Heart left ventricle (tissue), 16 donors: ENCODE measurements around the gene STK40. TPM values are rescaled to one million over a fixed set of nuclear protein-coding genes. Genes with fewer than 3 reads are reported as not detected.

Experiments used
- ATAC-seq, 4 donors: fragments of 200-7000 bp; cut with Tn5 transposase; one replicate each; pipeline ENCODE4 v1.9.1; 2020 to 2022; ENCODE audit warnings: moderate library complexity in 4 of 4, mild to moderate bottlenecking in 3 of 4, moderate number of reproducible peaks in 1 of 4
- DNase-seq, 5 donors: peaks; one replicate each; pipeline ENCODE4 v3.0.0-alpha.2; 2020
- H3K27ac ChIP-seq, 12 donors: fragments of 200-600 bp; sonication (generic) in 4 of 12; one replicate each; pipeline versions ENCODE4 v1.5.0 to v1.8.0; 2016 to 2022; ENCODE audit warnings: mild to moderate bottlenecking in 2 of 12
- H3K27me3 ChIP-seq, 9 donors: fragments of 200-600 bp; sonication (generic) in 2 of 9; one replicate each; pipeline versions ENCODE4 v1.5.1 to v1.8.0; 2016 to 2022; ENCODE audit warnings: mild to moderate bottlenecking in 3 of 9
- H3K36me3 ChIP-seq, 9 donors: fragments of 200-600 bp; sonication (generic) in 2 of 9; one replicate each; pipeline versions ENCODE4 v1.5.0 to v1.8.0; 2018 to 2022; ENCODE audit warnings: mild to moderate bottlenecking in 2 of 9
- H3K4me1 ChIP-seq, 12 donors: fragments of 200-600 bp; sonication (generic) in 4 of 12; one replicate each; pipeline versions ENCODE4 v1.5.0 to v1.8.0; 2016 to 2022; ENCODE audit warnings: mild to moderate bottlenecking in 3 of 12
- H3K4me3 ChIP-seq, 12 donors: fragments of 200-600 bp; sonication (generic) in 4 of 12; one replicate each; pipeline versions ENCODE4 v1.5.0 to v1.8.0; 2017 to 2022; ENCODE audit warnings: mild to moderate bottlenecking in 9 of 12, moderate library complexity in 4 of 12
- H3K9me3 ChIP-seq, 12 donors: fragments of 200-600 bp; sonication (generic) in 4 of 12; one replicate each; pipeline versions ENCODE4 v1.5.0 to v1.8.0; 2016 to 2022; ENCODE audit warnings: mild to moderate bottlenecking in 1 of 12
- CTCF ChIP-seq, 12 donors: fragments of 200-600 bp; sonication (generic) in 4 of 12; IDR thresholded peaks; one replicate each; pipeline versions ENCODE4 v1.5.0 to v1.8.0; 2018 to 2022; ENCODE audit warnings: antibody characterized with exemption in 12 of 12, mild to moderate bottlenecking in 5 of 12
- POLR2A ChIP-seq, 2 donors: fragments of 450-650 bp; IDR thresholded peaks; one replicate each; pipeline ENCODE4 v1.6.1; 2017; ENCODE audit warnings: antibody characterized with exemption in 2 of 2, mild to moderate bottlenecking in 2 of 2, moderate library complexity in 2 of 2
- WGBS, 4 donors: extraction: QIAGEN DNeasy Blood & Tissue Kit in 2 of 4; methylation state at CpG; one replicate each; pipeline versions ENCODE4 v1.1.5 to v1.1.7; 2013 to 2018; 5-methylcytosine and 5-hydroxymethylcytosine counted together
- intact Hi-C, 10 donors: fragments of 100-400 bp; cut with DNase I; formaldehyde crosslinking; loops; one replicate each; pipeline versions ENCODE4 v1.11.1 to v1.14.2; 2022
- polyA plus RNA-seq, 2 donors: library from polyadenylated mRNA; stranded (reverse); fragments of 200-250 nt; gene quantifications; one replicate each; pipeline ENCODE4 v1.2.3, GENCODE V29; 2013
- total RNA-seq, 9 donors: library from RNA; depleted of rRNA in 2 of 9; stranded (reverse); fragments of >200 nt in 2 of 9; fragmentation: NEBNext Ultra II Directional in 3 of 9; extraction: Animal tissue kit (Norgen Biotek cat#: 25700) in 3 of 9; gene quantifications; one replicate each; pipeline versions ENCODE4 v1.1.0 to v1.2.4, GENCODE V29; 2016 to 2023
- donor health status: ischemic (EF 13 %, LVEDD 7.1; RV severe dilation, severe dysfunction).
- donor health status: healthy with polysubstance abuse.
- donor health status: DM: no; HTN: yes; CAD: no.
- donor health status: DM: no; HTN: no; CAD: no.
- donor health status: ischemic (EF 25% LVEDD 6.9; RV normal size, moderate dysfunction).
- donor health status: ischemic (EF 25% LVEDD 5.7; RV mildly dilated, moderate dysfunction).
- donor health status: healthy.
- donor health status: DM: yes; HTN: yes; CAD: no.
- donor health status: ischemic (EF 35%, LVEDD 5.7; RV mildly dilated, moderate dysfunction).
- donor health status: nonischemic (EF 11% LVEDD 7.7; RV severe dilation, severe dysfunction).
- donor health status: DM: yes; HTN: yes; CAD: no.
- donor health status: PGD.
- donor health status: ischemic (EF 29% LVEDD 5.4; RV normal size, mild dysfunction).
- donor health status: nonischemic (EF 23%, LVEDD 6.1; RV moderate dilation, normal function).

The STK40 gene
- total and polyA plus RNA-seq, 11 donors, result 27.9 to 114 (median 59.4) TPM

- Histone ChIP-seq H3K4me3 (peak overlapping the region; percentile 22 to 97 (median 84)), H3K27ac (peak overlapping the region; percentile 84 to 99 (median 96)), H3K9me3 (no peaks in the 10 kb centered on the region), H3K36me3 (peaks cover 0 to 22% (median 12%) of the 10 kb centered on the region in 9 donors), H3K4me1 (peaks cover 9 to 76% (median 57%) of the 10 kb centered on the region in 12 donors), H3K27me3 (no peaks in the 10 kb centered on the region)
- peak; percentile 79 to 86 (median 85) for ATAC-seq
- peak; percentile 90 to 98 (median 92) for DNase-seq
- 0 to 3% (median 2%) methylated on average over 11 to 14 of the region's 14 CpGs for WGBS, 4 donors
- TF ChIP-seq POLR2A (IDR thresholded peaks at IDR 0.05), result peak in 1 of 2 donors; percentile 83
- TF ChIP-seq CTCF (IDR thresholded peaks at IDR 0.05), result no peak
- intact Hi-C loops, result loop anchor here in 2 of 10 donors (1.0 to 10.0 kb wide), 2 partner anchors 11 to 162 kb away; partner anchors contain the start of genes LSM10 (in 1 of the 2) and THRAP3 (in 1 of the 2)
Observed at GRCh38 chr1:36386265-36387140, 779 bp upstream of the STK40 start.

- DNase-seq, result peak in 4 of 5 donors; percentile 43 to 60 (median 54)
- 1 to 4% (median 2%) methylated on average over 21 to 25 of the region's 25 CpGs for WGBS, 4 donors
- H3K4me1 ChIP-seq, result peaks cover 15 to 85% (median 68%) of the 10 kb centered on the region in 12 donors
- no peaks in the 10 kb centered on the region for H3K27me3 ChIP-seq
- intact Hi-C loops, result loop anchor here in 1 of 10 donors (10.0 kb wide), 1 partner anchor 160 kb away; the partner anchor contains the start of gene THRAP3
- no peaks in the 10 kb centered on the region for H3K9me3 ChIP-seq
- peaks cover 0 to 5% (median 0%) of the 10 kb centered on the region in 9 donors for H3K36me3 ChIP-seq
- H3K4me3 ChIP-seq, result peak overlapping the region; percentile 70 to 98 (median 91)
- TF ChIP-seq CTCF (IDR thresholded peaks at IDR 0.05), result no peak
- no peak for TF ChIP-seq POLR2A (IDR thresholded peaks at IDR 0.05)
- H3K27ac ChIP-seq, result peak overlapping the region; percentile 45 to 99 (median 97)
- ATAC-seq, result no peak
Observed at GRCh38 chr1:36384542-36385409, 948 bp downstream of the STK40 start.

GRCh38 chr1:36383240-36383639 lies 2.5 kb downstream of the STK40 start:
- DNase-seq, result peak in 2 of 5 donors; percentile 54 to 73
- ATAC-seq, result no peak

More at GRCh38 chr1:36383240-36383639, 2.5 kb downstream of the STK40 start:
- Histone ChIP-seq H3K4me3 (no peak overlapping the region), H3K4me1 (peaks cover 15 to 84% (median 66%) of the 10 kb centered on the region in 12 donors), H3K27ac (peak overlapping the region in 7 of 12 donors; percentile 20 to 52 (median 32)), H3K9me3 (no peaks in the 10 kb centered on the region), H3K36me3 (peaks cover 0 to 1% (median 0%) of the 10 kb centered on the region in 9 donors), H3K27me3 (no peaks in the 10 kb centered on the region)
- TF ChIP-seq CTCF (IDR thresholded peaks at IDR 0.05) (no peak), POLR2A (IDR thresholded peaks at IDR 0.05) (no peak)
- WGBS, 4 donors, result 55 to 77% (median 74%) methylated on average over 4 of the region's 4 CpGs
- intact Hi-C loops, result loop anchor here in 1 of 10 donors (10.0 kb wide), 1 partner anchor 158 kb away; the partner anchor contains the start of gene THRAP3
